GM23248 (cell line): ENCODE measurements around the gene ARHGAP26.

Source experiments
- EZH2 ChIP-seq: fragments of 200-600 bp; sonication (generic); IDR thresholded peaks from 2 replicates; pipeline ENCODE4 v1.6.1; 2018; ENCODE audit warnings: antibody characterized with exemption, mild to moderate bottlenecking; ENCODE audit not compliant: insufficient read depth, poor library complexity, severe bottlenecking
- EZH2phosphoT487 ChIP-seq: fragments of 200-600 bp; sonication (generic); IDR thresholded peaks from 2 replicates; pipeline ENCODE4 v1.6.1; 2018; ENCODE audit warnings: antibody characterized with exemption, moderate library complexity, mild to moderate bottlenecking, low read depth; ENCODE audit not compliant: insufficient read depth

GRCh38 chr5:142757564-142757963, 12.6 kb upstream of the ARHGAP26 start:
- no peak for TF ChIP-seq EZH2
- TF ChIP-seq EZH2phosphoT487, result no peak
